ENCODE data around the gene H2BK1.

Gene H2BK1

GRCh38 chr7:151210087-151210854 is at the start of gene H2BK1:
H2BK1 (minus strand) TSS chr7:151210488; CDS start chr7:151210318, 170 bp downstream.
- DNase-seq (ENCODE audit: low read depth), result no peak

DNA sequence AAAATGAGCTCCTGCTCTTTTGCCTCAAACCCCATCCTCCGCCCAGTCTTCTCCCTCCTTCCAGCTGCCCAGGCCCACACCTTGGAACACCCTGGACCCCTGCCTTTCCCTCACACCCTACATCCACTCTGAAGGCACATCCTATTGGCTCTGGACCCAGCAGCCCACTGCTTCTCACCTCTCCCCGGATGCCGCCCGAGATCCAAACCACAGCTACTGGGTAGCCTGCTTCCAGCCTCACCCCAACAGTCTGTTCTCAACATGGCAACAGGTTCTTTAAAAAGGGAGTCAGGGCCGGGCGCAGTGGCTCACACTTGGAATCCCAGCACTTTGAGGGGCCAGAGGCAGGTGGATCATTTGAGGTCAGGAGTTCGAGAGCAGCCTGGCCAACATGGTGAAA is 47.7 kb upstream of the H2BK1 start:
- no peak for DNase-seq (ENCODE audit: low read depth)

- no peak for DNase-seq (ENCODE audit: low read depth)
Observed at GRCh38 chr7:151256410-151257045, 46.2 kb upstream of the H2BK1 start.

DNA sequence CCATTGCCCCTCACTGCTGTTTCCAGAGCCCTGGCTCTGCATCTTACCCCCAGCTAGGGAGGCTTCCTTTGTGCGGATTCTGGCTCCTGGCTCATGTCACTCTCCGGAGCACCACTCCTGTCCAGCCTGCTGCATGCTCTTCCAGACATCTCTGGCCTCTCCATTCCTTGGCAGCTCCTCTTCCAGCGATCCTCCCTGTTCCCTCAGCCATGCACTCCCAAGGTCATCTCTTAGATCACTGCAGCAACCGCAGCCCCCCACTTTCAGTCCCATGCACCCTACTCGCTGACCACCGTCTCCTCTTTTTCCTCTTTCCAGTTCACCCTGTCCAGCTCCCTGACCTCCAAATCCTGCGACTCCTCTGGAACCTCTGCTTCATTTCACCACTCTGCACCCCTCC is 45.1 kb upstream of the H2BK1 start:
- DNase-seq (ENCODE audit: low read depth), result no peak

- DNase-seq (ENCODE audit: low read depth), result no peak
Observed at GRCh38 chr7:151254851-151255250, 44.6 kb upstream of the H2BK1 start.

DNA sequence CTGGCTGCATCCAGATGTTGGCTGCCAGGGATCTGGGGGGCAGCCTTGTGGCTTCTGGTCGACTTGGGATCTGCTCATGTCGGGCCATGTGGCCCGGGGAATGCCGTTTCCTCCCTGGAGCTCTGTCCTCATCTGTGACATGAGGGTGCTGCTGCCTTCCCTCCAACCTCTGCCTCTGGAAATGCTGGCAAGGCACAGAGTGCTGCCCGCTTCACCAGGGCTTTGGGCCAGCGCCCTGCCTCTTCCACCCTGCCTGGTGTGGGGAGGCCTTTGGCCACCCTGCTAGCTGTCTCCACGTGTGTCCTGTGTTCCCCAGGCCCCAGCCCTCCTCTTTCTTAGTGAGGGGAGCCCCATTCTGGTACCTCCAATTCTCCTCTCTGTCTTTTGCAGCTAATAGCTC is 44.0 kb upstream of the H2BK1 start:
- DNase-seq (ENCODE audit: low read depth), result no peak

- no peak for DNase-seq (ENCODE audit: low read depth)
Observed at GRCh38 chr7:151252961-151253711, 42.8 kb upstream of the H2BK1 start.

DNA sequence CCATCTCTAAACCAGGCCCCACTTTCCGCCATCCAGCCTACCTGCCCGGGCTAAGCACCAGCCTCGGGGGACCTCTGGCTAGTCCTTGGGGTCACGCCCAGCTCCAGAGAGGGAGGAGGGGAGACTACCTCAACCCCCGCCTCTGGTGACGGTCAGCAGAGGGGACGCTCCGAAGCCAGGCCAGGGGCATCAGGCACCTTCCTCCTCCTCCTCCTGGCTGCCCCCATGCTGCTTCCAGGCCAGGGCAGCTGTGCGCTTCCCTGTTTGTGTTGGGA is 42.2 kb upstream of the H2BK1 start:
- DNase-seq (ENCODE audit: low read depth), result no peak

DNA sequence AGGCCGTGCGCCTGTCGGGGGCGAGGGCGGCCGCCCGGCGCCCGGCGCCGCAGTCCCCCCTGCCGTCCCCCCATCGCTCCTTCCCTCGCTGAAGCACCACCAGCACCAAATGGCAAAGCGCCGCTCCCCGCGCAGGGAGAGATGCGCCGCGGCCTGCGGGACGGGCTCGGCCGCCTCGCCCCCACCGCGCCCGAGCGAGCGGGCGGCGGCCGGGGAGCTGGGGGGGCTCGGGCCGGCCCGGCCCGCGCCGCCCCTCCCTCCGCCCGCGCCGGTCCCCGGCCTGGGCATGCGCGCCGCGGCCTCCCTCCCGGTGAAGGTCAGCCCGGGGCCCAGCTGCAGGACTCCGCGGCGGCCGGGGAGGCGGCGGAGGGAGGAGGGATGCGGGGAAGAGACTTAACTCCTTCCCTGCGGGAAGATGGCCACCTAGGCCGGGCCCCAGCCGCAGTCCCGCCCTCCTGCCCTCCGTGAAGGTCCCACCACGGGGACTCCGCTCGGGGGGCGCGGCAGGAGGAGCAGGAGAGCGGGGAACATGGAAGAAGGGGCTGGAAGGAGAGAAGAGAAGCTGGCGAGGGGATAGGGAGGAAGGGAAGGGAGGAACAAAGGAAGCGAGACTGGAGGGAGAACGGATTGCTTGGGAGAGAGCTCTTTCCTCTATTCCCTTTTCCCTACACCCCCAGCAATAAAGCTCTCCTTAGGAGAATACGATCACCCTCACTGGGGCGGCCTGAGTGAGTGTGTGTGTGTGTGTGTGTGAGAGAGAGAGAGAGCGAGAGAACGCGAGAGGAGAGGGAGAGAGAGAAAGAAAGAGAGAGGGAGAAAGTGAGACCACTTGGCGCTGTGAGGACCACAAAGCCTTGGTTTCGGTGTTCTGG is 41.6 kb upstream of the H2BK1 start:
- DNase-seq (ENCODE audit: low read depth), result no peak

GRCh38 chr7:151251328-151251688 is 41.0 kb upstream of the H2BK1 start:
- DNase-seq (ENCODE audit: low read depth), result no peak

- DNase-seq (ENCODE audit: low read depth), result no peak
Observed at GRCh38 chr7:151250181-151251132, 40.2 kb upstream of the H2BK1 start.

- DNase-seq (ENCODE audit: low read depth), result no peak
Observed at GRCh38 chr7:151249732-151250072, 39.4 kb upstream of the H2BK1 start.

- no peak for DNase-seq (ENCODE audit: low read depth)
Observed at GRCh38 chr7:151249034-151249731, 38.9 kb upstream of the H2BK1 start.

GRCh38 chr7:151248346-151249033 is 38.2 kb upstream of the H2BK1 start, which contains the start of gene SMARCD3:
SMARCD3 (minus strand) TSS chr7:151248694; CDS start chr7:151248562, 132 bp downstream.
- DNase-seq (ENCODE audit: low read depth), result no peak

DNA sequence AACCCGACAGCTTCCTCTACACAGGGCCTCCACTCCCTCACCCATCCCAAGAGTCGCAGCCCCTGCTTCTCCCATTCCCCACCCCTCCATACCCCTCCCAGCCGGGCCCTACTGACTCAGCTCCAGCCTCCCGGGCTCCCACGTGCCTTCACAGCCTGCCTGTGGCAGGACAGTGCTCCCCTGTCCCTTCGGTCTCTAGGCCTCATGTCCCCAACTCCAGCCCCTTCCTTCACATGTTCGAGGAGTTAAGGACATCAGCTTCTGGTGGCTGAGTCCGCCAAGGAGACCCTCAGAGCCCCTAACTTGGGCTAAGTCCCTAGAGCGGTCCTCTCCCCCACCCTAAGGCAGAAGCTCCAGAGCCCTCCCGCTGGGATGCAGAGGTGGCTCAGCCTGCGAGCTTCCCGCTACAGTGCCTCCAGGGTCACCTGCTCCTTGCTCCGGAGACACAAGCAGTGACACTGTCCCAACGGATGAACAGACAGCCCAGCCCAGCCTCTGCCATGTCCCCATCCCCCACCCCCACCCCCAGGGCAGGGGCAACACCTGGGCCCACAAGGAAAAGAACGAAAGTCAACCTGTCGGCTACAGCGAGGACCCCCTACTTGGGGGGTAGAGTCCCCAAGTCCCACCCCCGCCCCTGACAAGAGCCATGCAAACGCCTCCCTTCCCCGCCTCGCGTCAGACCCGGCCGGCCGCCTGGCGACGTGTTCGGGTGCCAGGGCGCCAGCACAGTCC is 37.5 kb upstream of the H2BK1 start:
- DNase-seq (ENCODE audit: low read depth), result no peak

GRCh38 chr7:151246851-151247580 is 36.7 kb upstream of the H2BK1 start:
- DNase-seq (ENCODE audit: low read depth), result no peak

DNA sequence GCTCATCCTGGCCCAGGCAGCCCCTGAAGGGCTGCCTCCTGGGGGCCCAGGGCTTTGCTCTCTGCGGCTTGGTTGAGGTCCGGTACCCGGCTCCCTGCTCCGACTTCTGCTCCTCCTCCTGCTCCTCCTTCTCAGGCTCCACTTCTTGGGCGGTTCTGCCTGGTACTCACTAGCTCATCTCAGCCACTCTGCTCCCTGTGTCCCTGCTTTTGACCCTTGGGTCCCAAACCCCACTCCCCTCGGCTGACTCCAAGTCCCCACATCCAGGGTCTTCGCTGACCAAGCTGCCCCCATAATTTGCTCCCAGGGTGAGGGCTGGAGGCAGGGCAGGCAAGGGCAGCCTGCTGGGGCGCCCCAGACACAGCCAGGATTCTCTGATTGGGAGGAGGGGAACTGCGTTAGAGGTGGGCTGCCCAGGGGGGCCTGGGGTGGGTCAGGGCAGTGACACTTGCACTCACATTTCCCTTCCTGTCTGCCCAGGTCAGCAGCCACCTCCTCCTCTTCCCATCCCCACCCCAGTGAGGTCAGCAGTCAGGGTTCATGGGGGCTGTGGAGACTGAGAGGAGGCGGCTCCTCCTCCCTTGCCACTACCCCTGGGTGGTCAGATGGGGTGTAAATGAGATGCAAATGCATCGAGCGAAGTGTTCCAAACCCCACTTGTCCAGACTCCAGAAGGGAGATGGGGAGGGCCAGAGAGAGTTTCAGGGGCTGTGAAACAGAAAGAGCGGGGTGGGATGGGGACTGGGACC is 36.0 kb upstream of the H2BK1 start:
- DNase-seq (ENCODE audit: low read depth), result no peak
